RPMI7951 (cell line): Measurements from ENCODE around the gene DDX25. TPM values are rescaled to one million over a fixed set of nuclear protein-coding genes. Genes with fewer than 3 reads are reported as not detected.

Experiments used
- DNase-seq: peaks from one replicate; pipeline ENCODE4 v3.0.0-alpha.2; 2012; ENCODE audit warnings: low read depth
- total RNA-seq: library from RNA; depleted of rRNA; stranded (reverse); fragments of >200 nt; shearing (Covaris generic); gene quantifications from 2 replicates; pipeline ENCODE4 v1.2.3, GENCODE V29; 2014; rRNA removed

The DDX25 gene
- total RNA-seq, 1 experiment from 2014 or later, result 0.36 TPM

DNA sequence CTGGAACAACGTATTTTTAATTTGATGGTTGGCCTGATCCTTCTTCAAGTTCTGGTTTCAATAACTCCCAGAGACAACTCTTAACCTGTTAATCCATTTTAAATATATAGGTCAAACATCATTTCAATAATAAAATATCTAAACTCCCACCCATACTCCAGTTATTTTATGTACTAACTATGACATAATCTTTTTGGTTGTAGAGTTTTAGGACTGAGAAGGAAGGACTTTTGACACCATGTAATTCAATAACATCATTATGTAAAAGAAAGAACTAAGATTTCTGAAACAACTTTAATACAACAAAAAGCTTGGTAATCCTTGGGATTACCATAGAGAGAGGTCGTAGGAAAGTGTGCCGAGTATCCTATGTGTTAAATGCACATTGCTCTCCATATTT is 73.0 kb downstream of the DDX25 start:
- DNase-seq, result no peak

DNA sequence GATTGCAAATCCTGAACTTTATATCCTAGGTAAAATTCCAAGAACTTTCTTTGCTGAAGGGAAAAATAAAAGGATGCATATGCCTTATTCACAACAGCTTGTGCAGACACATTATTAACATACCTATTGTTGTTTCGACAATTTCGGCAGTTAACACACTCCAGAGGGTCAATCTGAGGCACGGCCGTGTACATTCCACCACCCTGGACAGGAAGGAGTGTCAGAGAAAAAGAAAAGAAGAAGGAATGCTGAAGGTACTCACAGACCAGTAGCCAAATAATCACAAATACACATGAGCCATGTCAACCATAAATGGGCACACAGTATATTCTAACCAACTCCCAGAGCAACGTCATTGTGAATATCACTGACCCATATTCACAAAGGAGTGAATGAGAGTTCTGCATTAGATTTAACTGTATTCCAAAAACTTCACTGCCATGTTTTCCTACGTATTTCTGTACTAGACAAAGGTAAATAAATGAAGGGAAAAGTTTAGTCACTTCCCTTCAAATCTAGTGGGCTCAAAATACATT is 73.9 kb downstream of the DDX25 start:
- no peak for DNase-seq

Other genes starting within 250 kb of the DDX25 start
- gene ACRV1, start 223.7 kb upstream of the DDX25 start, total RNA-seq, result 0.59 TPM in 1 of 2 replicates, not detected in the other
- not detected in 2 replicates for gene PATE1, start 158.2 kb upstream of the DDX25 start, total RNA-seq
- gene PATE2, start 125.7 kb upstream of the DDX25 start, total RNA-seq, result 0.24 TPM in 1 of 2 replicates, not detected in the other
- gene PATE3, start 116.4 kb upstream of the DDX25 start, total RNA-seq, result not detected in 2 replicates
- gene PATE4, start 71.2 kb upstream of the DDX25 start, total RNA-seq, result not detected in 2 replicates
- gene HYLS1, start 16.8 kb upstream of the DDX25 start, total RNA-seq, result 30.2 and 36.4 TPM in 2 replicates
- gene PUS3, start 1.3 kb upstream of the DDX25 start, total RNA-seq, result 11.5 and 12.1 TPM in 2 replicates
- gene VSIG10L2, start 41.5 kb downstream of the DDX25 start, total RNA-seq, result 0.10 TPM in 1 of 2 replicates, not detected in the other
- 14.8 and 17.8 TPM in 2 replicates for gene CDON, start 158.4 kb downstream of the DDX25 start, total RNA-seq